Activated CD4-positive, alpha-beta T cell treated with anti-CD3 and anti-CD28 coated beads for 24 hours (primary cell): ENCODE measurements around the gene RECQL5.

ENCODE experiments used
- DNase-seq, 2 donors: peaks; one replicate each; pipeline ENCODE4 v3.0.0-alpha.2; 2020; ENCODE audit warnings: low read depth in 2 of 2

The RECQL5 gene

DNA sequence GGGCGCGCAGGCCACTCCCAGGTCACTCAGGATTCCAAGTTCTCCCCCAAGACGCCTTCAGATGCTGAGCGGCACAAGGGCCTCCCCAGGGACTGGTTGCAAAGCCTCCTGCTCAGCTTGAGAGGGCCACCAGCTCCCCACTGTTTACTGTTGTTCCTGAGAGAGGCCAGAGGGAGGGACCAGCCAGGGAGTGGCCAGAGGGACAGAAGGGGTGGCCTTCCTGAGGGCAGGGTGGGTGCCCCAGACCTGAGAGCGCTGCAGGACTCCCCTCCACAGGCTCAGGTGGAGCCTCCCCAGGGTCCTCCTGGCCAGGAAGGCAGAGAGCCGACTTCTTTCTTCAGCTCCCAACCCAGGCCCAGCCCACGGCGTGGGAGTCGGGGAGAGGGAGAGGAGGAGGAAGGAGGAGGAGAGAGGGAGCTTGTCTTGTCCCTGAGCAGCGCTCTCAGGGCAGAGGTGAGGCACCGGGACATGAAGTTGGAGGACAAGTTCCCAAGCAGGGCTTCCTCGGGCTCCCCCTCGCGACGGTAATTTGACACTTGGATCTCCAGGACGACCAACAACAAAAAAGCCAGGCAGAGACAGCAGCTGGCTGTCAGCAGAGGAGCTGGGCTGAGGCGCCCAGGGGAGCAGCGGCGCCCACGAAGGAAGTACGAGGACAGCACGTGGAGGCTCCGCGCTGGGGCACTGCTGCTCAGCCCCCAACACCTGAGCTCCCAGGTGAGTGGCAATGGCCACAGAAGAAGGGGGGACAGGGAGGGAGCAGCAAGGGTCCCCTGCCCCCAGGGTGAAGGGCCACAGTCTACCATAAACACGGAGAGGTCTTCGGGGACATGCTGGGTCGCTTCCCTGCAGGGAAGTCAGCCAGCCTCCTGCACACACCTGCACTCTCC, 33.2 kb downstream of the RECQL5 start:
- DNase-seq, result peak; percentile 33 to 36

DNA sequence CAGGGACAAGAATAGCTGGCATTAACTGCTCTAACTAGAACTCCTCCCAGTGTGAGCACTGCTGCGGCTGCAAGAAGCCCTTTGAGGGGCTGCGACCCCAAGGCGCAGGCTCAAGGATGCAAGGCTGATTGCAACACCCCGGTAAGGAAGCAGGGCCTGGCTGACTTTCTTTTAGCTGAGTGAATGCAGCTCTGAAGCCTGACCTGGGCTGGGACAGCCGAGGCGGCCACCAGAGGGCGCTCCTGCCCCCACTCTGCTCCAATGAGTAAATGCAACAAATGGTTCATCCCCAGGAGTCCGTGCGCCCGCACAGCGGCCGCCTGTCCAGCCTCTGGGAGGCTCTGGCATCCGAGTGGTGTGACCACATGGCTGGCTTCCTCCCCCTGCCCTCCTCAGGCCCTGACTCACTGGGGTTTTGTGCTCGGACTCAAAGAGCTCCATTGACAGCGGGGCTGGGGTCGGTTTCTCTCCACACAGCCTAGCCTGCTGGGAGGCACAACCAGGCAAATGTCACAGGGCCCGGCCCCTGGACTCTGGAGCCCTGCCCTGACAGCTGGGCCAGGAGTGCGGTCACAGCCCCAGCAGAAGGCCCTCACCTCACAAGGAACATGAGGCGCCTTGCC, 34.0 kb downstream of the RECQL5 start, which contains the start of gene SMIM5:
Gene SMIM5, plus strand, starts transcription at position 572 of the 623 bp plus-strand sequence. CDS start 6,768 bp downstream, outside the sequence.
- DNase-seq, result peak; percentile 80 to 81

DNA sequence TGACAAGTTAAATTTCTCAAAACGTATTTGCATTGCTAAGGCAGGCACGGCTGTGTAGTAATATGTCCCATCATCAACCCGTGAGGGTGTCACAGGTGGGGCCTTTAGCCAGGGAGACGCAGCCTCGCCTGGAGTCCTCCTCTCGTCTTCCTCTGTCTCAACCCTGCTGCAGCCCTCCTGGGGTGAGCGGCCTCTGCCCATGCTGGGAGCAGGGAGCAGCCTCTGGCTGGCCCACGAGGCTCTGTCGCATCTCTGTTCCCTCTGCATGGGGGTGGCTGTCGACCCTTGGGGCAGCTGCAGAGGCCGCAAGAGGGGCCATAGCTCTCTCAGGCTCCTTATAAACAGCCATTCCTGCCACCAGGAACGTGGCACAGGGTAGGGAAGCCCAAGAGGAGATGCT, 34.5 kb downstream of the RECQL5 start:
- no peak for DNase-seq

DNA sequence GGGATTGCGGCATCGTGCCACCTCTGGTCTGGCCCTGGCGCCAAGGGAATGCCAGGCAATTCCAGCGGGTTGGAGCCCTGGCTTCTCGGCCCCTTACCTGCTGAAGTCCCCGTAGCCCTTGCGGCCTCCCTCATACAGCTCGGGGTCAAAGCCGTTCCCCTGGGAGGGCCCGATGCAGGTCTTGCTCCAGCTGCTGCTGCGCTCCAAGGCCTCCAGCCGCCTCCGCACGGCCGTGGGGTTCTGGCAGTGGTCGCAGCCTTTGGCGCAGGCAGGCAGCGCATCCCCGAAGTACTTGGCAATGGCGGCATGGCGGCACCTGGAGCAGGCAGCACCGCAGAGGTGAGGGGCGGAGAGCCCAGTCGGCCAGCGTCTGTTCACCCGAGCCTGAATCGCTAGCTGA, 35.6 kb downstream of the RECQL5 start:
- no peak for DNase-seq

DNA sequence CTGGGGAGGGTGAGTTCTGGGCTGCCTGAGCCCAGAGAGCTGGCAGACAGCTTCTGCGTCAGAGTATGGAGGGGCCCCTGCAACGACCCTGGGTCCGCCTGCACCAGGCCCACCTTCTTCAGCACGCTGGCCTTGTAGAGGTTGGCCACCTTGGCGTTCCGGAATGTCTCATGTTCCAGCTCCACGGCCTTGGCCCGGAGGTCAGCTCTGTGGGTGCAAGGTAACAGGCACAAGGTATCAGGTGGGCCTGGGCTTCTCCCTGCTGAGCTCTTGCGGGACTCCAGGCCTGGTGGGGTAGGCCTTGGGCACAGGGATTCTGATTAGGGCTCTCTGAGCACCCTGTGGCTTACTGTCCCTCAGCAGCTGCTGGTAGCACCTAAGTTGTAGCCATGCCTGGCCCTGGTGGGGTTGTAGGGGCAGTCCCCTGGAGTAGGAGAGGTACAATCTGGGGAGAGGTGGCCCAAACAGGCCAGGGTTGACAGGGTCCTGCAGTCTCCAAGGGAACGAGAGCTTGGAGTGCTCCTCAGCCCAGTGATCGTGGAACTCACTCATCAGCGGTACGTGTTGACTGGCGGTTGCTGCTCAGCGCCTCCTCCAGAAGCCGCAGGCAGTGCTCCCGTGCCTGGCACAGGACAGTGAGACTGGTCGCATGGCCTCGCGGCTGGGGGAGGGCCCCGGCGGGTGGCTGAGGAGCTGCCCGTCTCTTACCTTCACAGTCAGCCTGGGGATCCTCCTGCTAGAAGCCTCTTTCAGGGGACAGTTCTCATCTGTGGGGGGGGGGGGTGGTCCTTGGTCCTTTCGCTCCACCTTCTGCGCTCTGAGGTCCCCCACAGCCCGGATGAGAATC, 36.7 kb downstream of the RECQL5 start:
- no peak for DNase-seq

DNA sequence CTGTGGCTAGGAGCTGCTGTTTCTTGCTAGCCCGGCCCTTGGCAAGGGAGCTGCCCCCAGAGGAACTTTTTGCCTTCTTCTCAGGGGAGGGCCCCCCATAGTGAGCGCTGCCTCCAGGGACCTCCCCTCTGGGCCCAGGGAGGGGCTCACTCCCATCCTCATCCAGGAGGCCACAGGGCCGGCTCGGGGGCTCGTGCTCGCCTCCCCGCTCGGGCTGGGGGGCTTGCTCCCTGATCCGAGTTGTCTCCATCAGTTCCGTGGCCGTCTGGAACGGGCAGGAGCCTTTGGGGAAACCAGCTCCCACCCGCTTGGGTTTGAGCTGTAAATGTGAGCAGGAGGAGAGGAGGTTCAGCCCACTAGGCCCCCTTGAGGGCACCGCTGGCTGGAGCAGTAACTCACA, 37.8 kb downstream of the RECQL5 start:
- no peak for DNase-seq

DNA sequence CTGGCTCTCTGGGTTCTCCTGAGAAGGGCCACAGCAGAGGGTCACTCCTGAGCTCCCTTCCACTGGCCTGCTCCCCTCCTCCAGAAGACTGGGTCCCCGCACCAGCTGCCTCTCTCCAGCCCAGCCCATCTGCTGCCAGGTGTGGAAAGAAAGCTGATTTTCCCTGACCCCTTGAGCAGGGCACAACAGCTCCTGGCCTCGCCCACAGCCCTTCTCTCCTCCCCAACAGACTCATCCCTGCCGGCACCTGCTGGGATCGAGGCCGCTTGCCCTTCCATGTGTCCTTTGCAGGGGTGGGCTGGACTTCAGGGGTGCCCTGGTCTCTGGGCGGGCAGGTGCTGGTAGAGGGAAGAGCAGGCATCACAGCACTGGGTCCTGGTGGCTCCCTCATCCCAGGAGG, 38.5 kb downstream of the RECQL5 start:
- DNase-seq, result no peak

DNA sequence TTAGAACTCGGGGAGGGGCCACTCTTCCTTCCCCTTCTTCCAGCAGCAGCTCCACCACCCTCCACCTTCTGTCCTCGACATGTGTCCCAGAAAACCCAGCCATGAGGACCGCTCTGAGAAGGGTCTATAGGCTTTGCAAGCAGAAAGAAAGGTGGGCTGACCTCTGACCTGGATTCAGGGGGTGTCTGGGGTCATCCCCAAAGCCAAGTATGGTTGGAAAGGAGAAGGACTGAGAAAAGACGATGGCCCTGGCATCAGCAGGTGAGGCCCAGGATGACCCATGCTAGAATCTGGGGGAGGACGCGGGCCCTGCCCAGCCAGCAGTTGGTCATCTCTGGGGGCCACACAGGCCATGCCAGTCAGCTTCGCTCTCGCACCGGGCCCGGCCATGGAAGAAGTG, 39.9 kb downstream of the RECQL5 start:
- DNase-seq, result no peak

DNA sequence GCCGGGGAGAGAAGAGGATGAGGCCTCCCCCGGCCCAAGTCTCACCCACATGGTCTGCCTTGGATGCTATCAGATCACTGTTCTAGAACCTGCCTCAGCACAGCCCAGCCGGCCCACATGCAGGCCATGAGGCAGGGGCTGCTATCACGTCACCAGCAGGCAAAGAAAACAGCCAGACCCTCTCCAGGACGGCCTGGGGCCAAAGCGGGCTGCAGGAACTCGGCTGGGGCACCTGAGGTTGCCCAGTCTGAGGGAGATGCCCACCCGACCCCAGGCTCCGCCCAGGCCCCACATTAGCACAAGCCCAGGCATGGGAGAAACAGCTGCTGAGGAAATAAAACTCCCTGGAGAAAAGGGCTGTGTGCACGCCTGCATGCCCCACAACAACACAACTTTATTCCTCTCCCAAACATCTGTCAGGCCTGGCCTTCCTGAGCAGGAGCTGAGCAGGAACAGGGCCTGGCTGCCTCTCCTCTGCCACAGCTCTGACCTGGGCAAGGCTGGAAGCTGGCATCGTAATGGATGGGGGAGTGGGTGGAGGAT, 40.4 kb downstream of the RECQL5 start:
- DNase-seq, result no peak

DNA sequence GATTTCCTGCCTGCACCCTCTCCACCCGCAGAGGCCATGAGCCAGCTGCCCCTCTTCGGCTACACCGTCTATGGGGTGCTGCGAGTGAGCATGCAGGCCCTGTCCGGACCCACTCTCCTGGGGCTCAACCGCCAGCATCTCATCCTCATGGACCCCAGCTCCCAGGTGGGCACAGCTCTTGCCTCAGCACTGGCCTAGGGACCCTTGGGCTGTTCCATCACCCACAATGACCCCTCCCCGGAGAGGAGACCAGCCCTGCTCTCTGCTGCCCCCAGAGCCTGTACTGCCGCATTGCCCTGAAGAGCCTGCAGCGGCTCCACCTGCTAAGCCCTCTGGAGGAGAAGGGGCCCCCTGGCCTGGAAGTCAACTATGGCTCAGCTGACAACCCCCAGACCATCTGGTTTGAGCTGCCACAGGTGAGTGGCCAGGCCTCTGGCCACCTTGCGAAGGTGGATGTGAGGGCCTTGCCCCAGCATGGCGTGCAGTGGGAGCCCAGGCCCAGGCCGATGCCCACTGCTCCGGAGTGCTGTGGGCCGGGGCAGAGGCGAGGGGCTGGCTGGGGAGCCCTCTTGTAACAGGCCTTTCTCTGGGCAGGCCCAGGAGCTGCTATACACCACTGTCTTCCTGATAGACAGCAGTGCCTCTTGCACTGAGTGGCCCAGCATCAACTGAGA, 41.0 kb downstream of the RECQL5 start:
- DNase-seq, result no peak

DNA sequence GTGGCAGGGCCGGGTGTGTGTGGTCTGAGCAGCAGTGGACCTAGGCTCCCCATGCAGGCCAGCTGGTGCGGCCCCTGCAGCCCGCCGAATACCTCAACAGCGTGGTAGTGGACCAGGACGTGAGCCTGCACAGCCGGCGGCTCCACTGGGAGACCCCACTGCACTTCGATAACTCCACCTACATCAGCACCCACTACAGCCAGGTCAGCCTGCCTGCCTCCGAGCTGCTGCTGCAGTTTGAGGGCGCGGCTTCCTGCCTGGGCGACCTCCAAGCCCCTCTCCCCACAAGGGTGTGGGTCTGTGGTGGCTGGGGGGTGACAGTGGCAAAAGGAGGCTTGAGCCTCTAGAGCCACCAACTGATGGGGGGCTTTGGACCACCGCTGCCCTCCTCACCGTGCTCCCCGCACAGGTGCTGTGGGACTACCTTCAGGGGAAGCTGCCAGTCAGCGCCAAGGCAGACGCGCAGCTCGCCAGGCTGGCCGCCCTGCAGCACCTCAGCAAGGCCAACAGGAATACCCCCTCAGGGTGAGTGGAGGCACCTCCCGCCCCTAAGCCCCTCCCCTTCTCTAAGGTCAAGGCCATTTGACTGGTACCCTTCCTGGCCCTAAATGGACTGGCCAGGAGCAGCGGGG, 42.1 kb downstream of the RECQL5 start:
- DNase-seq, result no peak

DNA sequence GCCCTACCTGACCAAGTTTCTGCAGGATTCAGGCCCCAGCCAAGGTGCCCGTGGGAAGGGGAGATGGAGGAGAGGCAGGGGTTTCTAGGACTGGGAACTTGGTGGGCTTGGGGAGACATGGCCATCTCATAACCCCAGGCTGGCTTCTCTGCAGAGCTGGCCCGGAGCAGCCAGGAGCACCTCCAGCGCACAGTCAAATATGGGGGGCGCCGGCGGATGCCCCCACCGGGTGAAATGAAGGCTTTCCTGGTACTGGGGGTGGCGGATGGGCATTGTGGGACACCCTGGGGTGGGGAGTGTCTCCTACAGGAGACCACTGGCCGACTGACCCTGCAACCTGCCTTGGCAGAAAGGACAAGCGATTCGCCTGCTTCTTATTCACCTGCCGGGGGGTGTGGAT, 42.9 kb downstream of the RECQL5 start:
- DNase-seq, result no peak

DNA sequence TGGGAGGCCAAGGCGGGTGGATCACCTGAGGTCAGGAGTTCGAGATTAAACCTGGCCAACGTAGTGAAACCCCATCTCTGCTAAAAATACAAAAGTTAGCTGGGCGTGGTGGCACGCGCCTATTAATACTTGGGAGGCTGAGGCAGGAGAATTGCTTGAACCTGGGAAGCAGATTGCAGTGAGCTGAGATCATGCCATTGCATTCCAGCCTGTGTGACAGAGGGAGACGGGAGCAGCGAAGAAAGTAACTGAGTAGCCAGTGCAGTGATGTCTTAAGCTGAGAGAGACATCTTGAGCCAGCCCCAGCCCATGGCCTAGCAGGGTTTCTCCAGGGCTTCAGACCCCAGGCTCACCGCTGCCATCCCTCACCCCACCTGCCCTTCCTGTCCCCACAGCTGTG, 43.6 kb downstream of the RECQL5 start:
- no peak for DNase-seq

DNA sequence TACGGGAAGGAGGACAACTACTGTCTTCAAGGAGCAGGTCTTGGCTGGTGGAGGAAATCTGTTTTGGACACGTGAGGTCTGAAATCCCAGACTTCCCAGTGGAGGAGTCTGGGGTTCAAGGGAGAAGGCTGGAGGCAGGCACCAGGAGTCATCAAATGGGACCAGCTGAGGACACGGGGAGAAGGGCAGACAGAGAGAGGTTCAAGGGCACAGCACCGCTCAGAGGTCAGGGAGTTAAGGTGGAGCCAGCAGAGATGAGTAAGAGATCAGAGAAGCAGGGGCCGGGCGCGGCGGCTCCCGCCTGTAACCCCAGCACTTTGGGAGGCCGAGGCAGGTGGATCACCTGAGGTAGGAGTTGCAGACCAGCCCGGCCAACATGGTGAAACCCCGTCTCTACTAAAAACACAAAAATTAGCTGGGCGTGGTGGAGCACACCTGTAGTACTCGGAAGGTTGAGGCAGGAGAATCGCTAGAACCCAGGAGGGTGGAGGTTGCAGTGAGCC, 44.1 kb downstream of the RECQL5 start:
- DNase-seq, result no peak

DNA sequence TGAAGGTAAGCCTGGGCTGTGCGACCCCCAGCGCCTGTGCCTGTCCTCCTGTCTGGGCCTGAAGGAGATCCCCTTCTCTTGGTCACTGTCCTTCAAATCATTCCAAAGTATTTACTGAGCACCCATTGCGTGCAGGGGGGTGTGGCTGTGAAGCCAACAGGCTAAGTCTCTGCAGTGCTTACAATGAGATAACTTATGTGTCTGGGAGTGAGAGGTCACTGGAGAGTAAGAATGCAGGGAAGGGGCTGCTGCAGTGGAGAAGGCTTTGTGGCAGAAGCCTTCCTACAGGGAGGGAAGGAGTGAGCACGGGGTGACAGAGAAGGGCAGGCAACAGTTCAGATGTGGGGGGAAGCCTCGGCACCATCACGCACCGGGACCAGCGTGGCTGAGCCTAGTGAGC, 44.9 kb downstream of the RECQL5 start:
- no peak for DNase-seq

DNA sequence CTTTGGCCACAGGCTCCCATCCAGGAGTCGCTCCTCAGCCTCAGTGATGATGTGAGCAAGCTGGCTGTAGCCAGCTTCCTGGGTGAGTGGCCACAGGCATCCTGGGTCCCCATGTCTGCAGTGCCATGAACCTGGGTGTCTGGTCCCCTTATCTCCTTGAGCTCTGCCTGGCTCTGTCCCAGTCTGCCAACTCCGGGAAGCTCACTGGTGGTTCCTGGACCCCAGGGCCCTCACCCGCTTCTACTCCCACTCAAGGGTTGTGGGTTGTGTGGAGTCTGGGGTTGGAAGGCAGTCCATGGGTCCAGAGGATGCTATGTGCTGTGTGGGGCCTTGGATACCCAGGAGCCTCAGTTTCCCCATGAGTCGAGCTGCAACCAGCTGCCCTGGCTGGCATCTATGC, 45.5 kb downstream of the RECQL5 start:
- DNase-seq, result no peak

DNA sequence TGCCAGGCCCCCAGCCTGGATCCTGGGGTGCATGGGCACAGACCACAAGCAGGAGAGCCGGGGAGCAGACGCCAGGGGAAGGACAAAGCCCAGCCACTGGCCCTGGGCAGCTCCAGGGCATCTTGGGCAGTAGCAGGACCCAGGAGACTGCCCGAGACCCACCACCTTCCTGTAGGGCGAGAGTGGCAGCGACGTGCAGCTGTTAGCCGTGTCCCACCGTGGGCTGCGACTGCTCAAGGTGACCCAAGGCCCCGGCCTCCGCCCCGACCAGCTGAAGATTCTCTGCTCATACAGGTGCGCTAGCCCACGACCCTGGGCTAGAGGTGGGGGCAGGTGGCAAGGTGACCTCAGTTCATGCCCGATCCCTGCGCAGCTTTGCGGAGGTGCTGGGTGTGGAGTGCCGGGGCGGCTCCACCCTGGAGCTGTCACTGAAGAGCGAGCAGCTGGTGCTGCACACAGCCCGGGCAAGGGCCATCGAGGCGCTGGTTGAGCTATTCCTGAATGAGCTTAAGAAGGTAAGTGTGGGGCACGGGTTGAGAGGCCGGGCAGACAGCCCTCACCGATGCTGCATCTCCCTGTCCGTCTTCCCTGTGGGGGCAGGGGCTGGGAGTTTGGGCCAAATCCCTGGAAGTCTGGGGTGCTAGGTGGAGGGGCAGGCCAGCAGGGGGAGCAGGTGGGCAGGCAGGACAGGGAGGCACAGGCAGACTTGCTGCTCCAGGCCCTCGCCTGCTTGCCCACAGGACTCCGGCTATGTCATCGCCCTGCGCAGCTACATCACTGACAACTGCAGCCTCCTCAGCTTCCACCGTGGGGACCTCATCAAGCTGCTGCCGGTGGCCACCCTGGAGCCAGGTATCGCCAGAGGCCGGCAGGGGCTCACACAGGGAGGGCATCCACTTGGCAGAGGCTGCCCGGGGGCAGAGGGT, 47.2 kb downstream of the RECQL5 start:
- DNase-seq, result no peak

DNA sequence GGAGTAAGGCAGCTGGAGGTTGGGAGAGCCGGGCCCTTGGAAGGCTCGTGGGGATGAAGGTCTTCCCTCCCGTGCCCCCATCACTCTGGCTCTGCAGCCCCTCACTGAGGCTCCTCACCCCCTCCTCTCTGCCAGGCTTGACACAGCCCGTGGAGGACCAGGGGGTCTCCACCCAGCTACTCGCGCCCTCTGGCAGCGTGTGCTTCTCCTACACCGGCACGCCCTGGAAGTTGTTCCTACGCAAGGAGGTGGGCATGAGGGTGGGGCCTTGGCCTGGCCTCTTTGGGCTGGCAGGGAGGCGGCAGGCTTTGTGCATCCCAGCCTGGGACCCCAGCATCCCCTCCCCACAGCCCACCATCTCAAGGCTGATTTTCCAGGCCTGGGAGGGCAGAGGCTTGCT, 49.3 kb downstream of the RECQL5 start:
- DNase-seq, result no peak

DNA sequence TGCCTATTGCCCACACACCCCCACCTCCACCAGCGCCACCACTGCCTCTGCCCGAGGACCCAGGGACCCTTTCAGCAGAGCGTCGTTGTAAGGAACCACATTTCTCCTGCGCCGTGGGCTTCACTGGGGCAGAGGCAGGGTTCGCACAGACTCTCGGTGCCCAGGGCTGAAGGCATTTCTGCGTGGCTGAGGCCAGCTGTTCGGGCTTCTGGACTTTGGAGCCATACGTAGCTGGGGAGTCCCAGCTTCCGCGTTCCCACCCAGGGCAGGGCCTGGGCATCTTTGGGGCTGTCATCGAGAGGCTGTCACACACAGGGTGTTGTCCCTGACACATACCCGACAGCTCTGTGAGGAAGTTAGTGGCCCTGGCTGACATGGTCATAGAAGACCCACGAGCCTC, 49.7 kb downstream of the RECQL5 start:
- DNase-seq, result no peak
